Epithelial cell of esophagus (primary cell): Measurements from ENCODE around the gene CALCR.
"Not testable (repeated sequence)": the region's sequence is repeated elsewhere in the genome, so short reads cannot be mapped to it uniquely, and the experiment has no call there.

Source experiments
- DNase-seq: peaks from one replicate; pipeline ENCODE4 v3.0.0; 2010; ENCODE audit warnings: low read depth
- H3K4me3 ChIP-seq: 2 replicates; pipeline ENCODE4 v1.5.1; 2011; ENCODE audit warnings: mild to moderate bottlenecking, low read length, control low read depth
- CTCF ChIP-seq: IDR thresholded peaks from 2 replicates; pipeline ENCODE4 v1.5.1; 2011; ENCODE audit warnings: low read depth, mild to moderate bottlenecking, low read length, control low read depth, inconsistent platforms; ENCODE audit not compliant: insufficient read depth; ENCODE audit errors: missing control alignments

The CALCR gene

GRCh38 chr7:93594250-93594649 lies 19.7 kb upstream of the CALCR start:
- no peak for DNase-seq
- H3K4me3 ChIP-seq, result no peak overlapping the region
- TF ChIP-seq CTCF, result no peak

GRCh38 chr7:93592588-93593266 lies 18.2 kb upstream of the CALCR start:
- no peak for DNase-seq
- no peak for TF ChIP-seq CTCF
- H3K4me3 ChIP-seq, result no peak overlapping the region

GRCh38 chr7:93591224-93592050 lies 16.9 kb upstream of the CALCR start:
- H3K4me3 ChIP-seq, DNase-seq: not testable (repeated sequence)

GRCh38 chr7:93586479-93586865 lies 11.9 kb upstream of the CALCR start:
- DNase-seq, H3K4me3 ChIP-seq: not testable (repeated sequence)

GRCh38 chr7:93585694-93586478 lies 11.4 kb upstream of the CALCR start:
- not testable (repeated sequence) for H3K4me3 ChIP-seq, DNase-seq

- TF ChIP-seq CTCF, result no peak
- DNase-seq, result no peak
- no peak overlapping the region for H3K4me3 ChIP-seq
These were observed 4.9 kb upstream of the CALCR start for GRCh38 chr7:93579431-93579830.

- TF ChIP-seq CTCF, result no peak
- no peak overlapping the region for H3K4me3 ChIP-seq
- DNase-seq, result no peak
These were observed 4.2 kb upstream of the CALCR start for GRCh38 chr7:93578762-93579161.

- H3K4me3 ChIP-seq, result no peak overlapping the region
- DNase-seq, result peak; percentile 6
- no peak for TF ChIP-seq CTCF
These were observed 1.3 kb upstream of the CALCR start for GRCh38 chr7:93575555-93576399.
